Tracheal epithelial cell (primary cell): Measurements from ENCODE around the gene CDR2L. TPM values are rescaled to one million over a fixed set of nuclear protein-coding genes. Genes with fewer than 3 reads are reported as not detected.

Experiments
- total RNA-seq: library from RNA; depleted of rRNA; stranded (reverse); fragments of >200 nt; gene quantifications from 2 replicates; pipeline ENCODE4 v1.2.1, GENCODE V29; 2014

Gene CDR2L
- total RNA-seq, result 8.5 and 23.4 TPM in 2 replicates

DNA sequence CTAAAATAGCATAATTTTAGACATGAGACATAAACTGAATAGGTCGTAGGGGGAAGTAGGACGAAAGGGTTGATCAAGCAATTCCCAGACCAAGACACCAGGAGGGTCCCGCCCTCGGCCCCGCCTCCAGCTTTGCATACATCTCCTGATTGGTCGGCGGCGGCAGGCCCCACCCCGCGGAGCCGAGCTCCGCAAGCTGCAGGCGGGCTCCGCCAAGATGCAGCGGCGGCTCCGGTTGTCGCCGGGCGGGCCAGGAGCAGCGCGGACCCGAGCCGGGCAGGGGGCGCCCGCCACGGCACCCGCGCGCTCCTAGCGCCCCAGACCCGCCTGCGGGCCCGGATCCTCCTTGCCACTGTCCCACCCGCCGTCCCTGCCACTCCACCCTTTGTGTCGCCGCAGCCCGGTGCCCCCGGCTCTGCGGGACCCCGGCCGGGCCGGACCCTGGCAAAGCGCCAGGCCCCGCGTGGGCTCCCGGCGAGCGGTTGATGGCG is at the start of gene CDR2L:
CDR2L (plus strand) TSS at position 215 of the 491 bp plus-strand sequence. CDS start 412 bp downstream, outside the sequence.

DNA sequence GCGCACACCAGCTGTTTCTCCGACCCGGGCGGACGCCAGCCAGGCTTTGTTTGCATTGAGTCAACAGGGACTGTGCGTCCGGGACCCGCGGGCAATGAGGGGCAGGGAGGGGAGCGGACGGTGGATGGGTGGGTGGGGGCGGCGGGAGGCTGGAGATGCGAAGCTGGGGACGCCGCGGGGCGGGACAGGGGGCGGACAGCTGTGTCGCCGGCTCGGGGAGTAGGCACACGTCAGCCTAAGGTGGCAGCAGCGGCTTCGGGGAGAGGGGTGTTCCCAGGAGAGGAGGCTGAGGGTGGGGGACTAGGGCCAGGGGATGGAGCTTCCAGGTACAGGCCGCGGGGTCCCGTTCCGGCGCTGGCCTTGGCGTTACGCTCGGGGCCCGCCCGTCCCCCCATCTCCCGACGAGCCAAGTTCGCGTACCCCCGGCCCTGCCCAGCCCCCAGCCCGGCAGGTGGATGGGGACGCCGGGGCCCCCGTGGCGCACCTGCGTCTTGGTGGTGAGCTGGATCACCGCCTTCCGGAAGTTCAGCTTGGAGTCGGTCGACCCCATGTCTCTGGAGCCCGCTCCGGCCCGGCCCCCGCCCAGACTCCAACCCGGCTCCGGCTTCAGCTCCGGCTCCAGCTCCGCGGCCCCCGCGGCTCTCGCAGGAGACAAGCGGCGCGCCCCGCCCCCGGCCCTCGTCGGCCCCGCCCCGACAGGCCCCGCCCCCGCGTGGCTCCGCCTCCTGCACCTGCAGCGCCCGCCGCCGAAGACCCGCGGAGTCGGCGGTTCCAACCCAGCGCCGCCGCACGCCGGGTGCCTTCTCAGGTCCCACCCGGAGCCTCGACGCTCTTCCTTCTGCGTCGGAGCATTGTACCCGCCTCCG is 15.1 kb upstream of the CDR2L start, which contains the start of gene HID1:
HID1 (minus strand) TSS at position 653 of the 866 bp plus-strand sequence; CDS start at position 550, 103 bp downstream.

DNA sequence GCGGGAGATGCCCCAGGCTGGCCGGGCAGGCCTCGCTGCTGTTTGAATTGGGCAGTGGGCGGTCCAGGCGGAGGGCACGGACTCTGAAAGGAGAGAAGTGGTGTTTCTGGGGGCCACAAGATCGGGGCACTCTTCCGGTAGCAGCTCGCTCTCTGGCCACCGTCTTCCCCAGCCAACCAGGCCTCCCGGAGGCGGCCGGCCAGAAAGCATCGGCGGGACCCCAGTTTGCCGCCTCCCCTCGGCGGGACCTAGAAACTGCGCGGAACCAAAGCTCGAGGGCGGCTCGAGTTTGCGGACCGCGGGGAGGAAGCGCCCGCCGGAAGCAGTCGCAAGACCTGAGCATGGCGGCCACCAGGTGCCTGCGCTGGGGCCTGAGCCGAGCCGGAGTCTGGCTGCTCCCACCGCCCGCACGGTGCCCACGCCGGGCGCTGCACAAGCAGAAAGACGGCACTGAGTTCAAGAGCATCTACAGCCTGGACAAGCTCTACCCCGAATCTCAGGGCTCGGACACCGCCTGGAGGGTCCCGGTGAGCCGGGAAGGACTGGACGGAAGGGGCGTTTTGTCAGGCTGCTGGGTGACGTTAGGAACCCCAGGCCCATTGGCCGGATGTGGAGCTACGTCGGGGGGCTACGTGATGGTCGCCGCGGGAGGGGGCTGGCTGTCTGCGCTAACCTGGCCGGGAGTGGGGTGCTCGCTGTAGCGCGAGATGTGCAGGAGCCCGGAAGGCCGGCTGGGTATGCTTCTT is 25.1 kb downstream of the CDR2L start, which contains the start of gene MRPL58:
MRPL58 (plus strand) TSS at position 325 of the 746 bp plus-strand sequence; CDS start at position 342, 17 bp downstream.

DNA sequence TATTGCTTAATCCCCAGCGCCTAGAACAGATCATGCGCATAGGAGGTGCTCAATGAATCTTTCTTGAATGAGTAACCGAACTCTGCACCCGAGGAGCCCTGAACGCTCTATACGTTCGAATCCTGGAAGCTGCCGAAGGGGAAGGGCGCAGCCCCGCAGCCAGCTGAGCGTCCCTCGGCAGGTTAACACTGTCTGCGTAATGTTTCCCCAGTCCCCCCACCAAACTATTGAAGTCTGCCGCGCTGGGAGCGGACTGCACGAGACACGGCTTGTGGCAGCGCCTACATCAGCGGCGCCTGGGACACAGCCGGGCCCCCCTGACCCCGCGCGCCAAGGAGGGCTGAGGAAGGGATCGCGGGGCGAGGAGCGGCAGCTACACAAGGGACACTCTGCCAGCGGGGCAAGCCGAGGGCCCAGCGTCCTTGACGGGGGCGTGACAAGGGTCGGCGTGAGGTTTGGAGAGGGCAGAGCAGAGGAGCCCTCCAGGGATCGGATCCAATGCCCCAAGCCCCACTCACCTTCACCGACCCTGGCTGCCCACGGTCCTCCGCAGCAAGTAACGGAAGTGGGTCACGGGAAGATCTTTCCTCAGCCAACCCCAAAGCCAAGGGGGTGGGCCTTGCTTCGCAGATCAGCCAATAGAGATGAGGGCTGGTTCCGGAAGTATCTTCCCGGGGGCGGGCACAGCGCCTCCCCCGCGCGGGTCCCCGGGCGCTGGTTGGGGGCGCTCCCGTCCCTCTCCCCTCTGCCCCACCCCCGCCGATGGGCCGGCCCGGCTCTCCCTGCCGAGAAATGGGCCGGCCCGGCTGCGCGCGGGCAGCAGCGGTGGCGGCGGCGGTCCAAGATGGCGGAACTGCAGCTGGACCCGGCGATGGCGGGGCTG is 59.2 kb downstream of the CDR2L start, which contains the start of the genes ATP5PD and KCTD2:
ATP5PD (minus strand) TSS at position 563 of the 883 bp plus-strand sequence. CDS start 4,319 bp downstream, outside the sequence.
KCTD2 (plus strand) TSS at position 819 of the 883 bp plus-strand sequence; CDS start at position 845, 26 bp downstream.

Other genes starting within 250 kb of the CDR2L start
- 39.5 and 88.5 TPM in 2 replicates for gene NHERF1, start 239.0 kb upstream of the CDR2L start, total RNA-seq
- gene NAT9, start 211.3 kb upstream of the CDR2L start, total RNA-seq, result 34.0 and 37.7 TPM in 2 replicates
- gene GRIN2C, start 127.7 kb upstream of the CDR2L start, total RNA-seq, result not detected in 2 replicates
- gene FDXR, start 114.6 kb upstream of the CDR2L start, total RNA-seq, result 32.0 and 43.7 TPM in 2 replicates
- gene FADS6, start 94.0 kb upstream of the CDR2L start, total RNA-seq, result 0.21 and 0.24 TPM in 2 replicates
- gene USH1G, start 64.4 kb upstream of the CDR2L start, total RNA-seq, result 1.3 and 1.9 TPM in 2 replicates
- gene OTOP2, start 63.4 kb upstream of the CDR2L start, total RNA-seq, result not detected in 2 replicates
- not detected in 2 replicates for gene OTOP3, start 51.7 kb upstream of the CDR2L start, total RNA-seq
- 2.4 and 3.4 TPM in 2 replicates for gene HID1, start 14.9 kb upstream of the CDR2L start, total RNA-seq
- gene MRPL58, start 25.0 kb downstream of the CDR2L start, total RNA-seq, result 27.7 and 33.7 TPM in 2 replicates
- 266 and 320 TPM in 2 replicates for gene ATP5PD, start 59.3 kb downstream of the CDR2L start, total RNA-seq
- 8.7 and 10.4 TPM in 2 replicates for gene KCTD2, start 59.6 kb downstream of the CDR2L start, total RNA-seq
- gene SLC16A5, start 100.3 kb downstream of the CDR2L start, total RNA-seq, result 23.1 and 37.3 TPM in 2 replicates
- gene ARMC7, start 122.3 kb downstream of the CDR2L start, total RNA-seq, result 1.2 and 1.7 TPM in 2 replicates
- 67.5 and 73.3 TPM in 2 replicates for gene NT5C, start 144.1 kb downstream of the CDR2L start, total RNA-seq
- 256 and 280 TPM in 2 replicates for gene JPT1, start 166.9 kb downstream of the CDR2L start, total RNA-seq
- gene SUMO2, start 195.3 kb downstream of the CDR2L start, total RNA-seq, result 100 and 101 TPM in 2 replicates
- gene NUP85, start 218.0 kb downstream of the CDR2L start, total RNA-seq, result 24.5 and 35.7 TPM in 2 replicates